RPMI7951 (cell line): ENCODE data around the gene PCDHGA1. TPM values are rescaled to one million over a fixed set of nuclear protein-coding genes. Genes with fewer than 3 reads are reported as not detected.

Experiments used
- DNase-seq: peaks from one replicate; pipeline ENCODE4 v3.0.0-alpha.2; 2012; ENCODE audit warnings: low read depth
- total RNA-seq: library from RNA; depleted of rRNA; stranded (reverse); fragments of >200 nt; shearing (Covaris generic); gene quantifications from 2 replicates; pipeline ENCODE4 v1.2.3, GENCODE V29; 2014

Gene PCDHGA1
- total RNA-seq, 1 experiment from 2014 or later = 3.7 TPM

GRCh38 chr5:141490771-141491170, 160.5 kb downstream of the PCDHGA1 start:
- no peak for DNase-seq

- DNase-seq = no peak
Measured at GRCh38 chr5:141491323-141492167, 161.2 kb downstream of the PCDHGA1 start.

GRCh38 chr5:141492168-141492885, 162.0 kb downstream of the PCDHGA1 start:
- no peak for DNase-seq

GRCh38 chr5:141493500-141494422, 163.4 kb downstream of the PCDHGA1 start:
- DNase-seq = peak; percentile 67

GRCh38 chr5:141494761-141495452, 164.6 kb downstream of the PCDHGA1 start:
- no peak for DNase-seq

GRCh38 chr5:141495453-141495811, 165.1 kb downstream of the PCDHGA1 start:
- DNase-seq = no peak

- peak; percentile 77 for DNase-seq
Measured at GRCh38 chr5:141496038-141496437, 165.7 kb downstream of the PCDHGA1 start.

- DNase-seq = no peak
Measured at GRCh38 chr5:141501761-141502160, 171.4 kb downstream of the PCDHGA1 start.

- no peak for DNase-seq
Measured at GRCh38 chr5:141503681-141504080, 173.4 kb downstream of the PCDHGA1 start.

GRCh38 chr5:141504216-141504615, 173.9 kb downstream of the PCDHGA1 start:
- DNase-seq = no peak

GRCh38 chr5:141506381-141507155, 176.3 kb downstream of the PCDHGA1 start:
- DNase-seq = no peak

GRCh38 chr5:141507387-141508091, 177.2 kb downstream of the PCDHGA1 start:
- DNase-seq = peak; percentile 94

GRCh38 chr5:141508440-141508797, 178.1 kb downstream of the PCDHGA1 start:
- DNase-seq = no peak

- DNase-seq = peak; percentile 98
Measured at GRCh38 chr5:141508798-141509611, 178.7 kb downstream of the PCDHGA1 start.

GRCh38 chr5:141510160-141510559, 179.8 kb downstream of the PCDHGA1 start:
- no peak for DNase-seq

GRCh38 chr5:141510850-141511601, 180.7 kb downstream of the PCDHGA1 start:
- no peak for DNase-seq

GRCh38 chr5:141511771-141512325, 181.5 kb downstream of the PCDHGA1 start:
- DNase-seq = no peak

GRCh38 chr5:141512390-141512910, 182.1 kb downstream of the PCDHGA1 start:
- DNase-seq = peak; percentile 42
